ENCODE data around the gene TXNDC2. TPM values are rescaled to one million over a fixed set of nuclear protein-coding genes. Genes with fewer than 3 reads are reported as not detected.
"Not testable (repeated sequence)": the region's sequence is repeated elsewhere in the genome, so short reads cannot be mapped to it uniquely, and the experiment has no call there.

The TXNDC2 gene
- polyA plus RNA-seq, 3 donors = 0.10 to 0.36 TPM; not detected in 1

- intact Hi-C loops (cut with micrococcal nuclease) = loop anchor here in 1 of 2 donors (10.0 kb wide), 1 partner anchor 49 kb away; no protein-coding TSS in a partner anchor
- Histone ChIP-seq H2AFZ (ENCODE audit: insufficient read depth, low read depth, low read length, poor library complexity, severe bottlenecking) (no peak overlapping the region), H3K4me1 (ENCODE audit: control insufficient read depth in 1 of 2, insufficient read depth in 2 of 2, low read length in 2 of 2) (peaks cover 22 to 24% of the 10 kb centered on the region in 2 donors), H3K27me3 (ENCODE audit: control insufficient read depth in 2 of 2, insufficient read depth in 2 of 2, low read length in 2 of 2) (no peaks in the 10 kb centered on the region), H3K27ac (ENCODE audit: low read depth in 1 of 2, low read length in 2 of 2) (peak overlapping the region; percentile 52 to 72), H3K4me3 (replicated peaks in 1 of 3; ENCODE audit: low read depth in 2 of 3, low read length in 3 of 3) (no peak overlapping the region), H3K9ac (ENCODE audit: insufficient read depth, low read length, poor library complexity, severe bottlenecking) (no peak overlapping the region), H3K9me3 (replicated peaks in 1 of 2; ENCODE audit: control insufficient read depth in 1 of 2, insufficient read depth in 1 of 2, low read length in 2 of 2) (no peaks in the 10 kb centered on the region), H3K36me3 (replicated peaks in 1 of 2; ENCODE audit: control insufficient read depth in 1 of 2, insufficient read depth in 2 of 2, low read length in 2 of 2) (peaks cover 27 to 49% of the 10 kb centered on the region in 2 donors), H3K79me2 (ENCODE audit: insufficient read depth, low read length) (peaks cover 16% of the 10 kb centered on the region), H3K4me2 (replicated peaks; ENCODE audit: extremely low read depth, low read length, poor library complexity, severe bottlenecking) (no peak overlapping the region), H4K20me1 (ENCODE audit: insufficient read depth, low read length) (peaks cover 17% of the 10 kb centered on the region)
- no peak for DNase-seq
- Mint-ChIP-seq H3K4me1 (peaks cover 32% of the 10 kb centered on the region), H3K36me3 (peaks cover 41 to 45% of the 10 kb centered on the region in 2 donors), H3K27me3 (ENCODE audit: low read depth in 3 of 3) (peaks cover 0 to 2% (median 0%) of the 10 kb centered on the region in 3 donors), H3K27ac (peak overlapping the region; percentile 78 to 87 (median 83)), H3K9me3 (peaks cover 0 to 4% (median 0%) of the 10 kb centered on the region in 7 donors), H3K4me3 (no peak overlapping the region)
- 100% methylated on average over 1 of the region's 9 CpGs for WGBS (ENCODE audit: insufficient coverage)
- no peak for TF ChIP-seq CTCF (IDR thresholded peaks at IDR 0.05)
Measured at GRCh38 chr18:9855681-9856080, 30.1 kb upstream of the TXNDC2 start.

GRCh38 chr18:9856092-9856491, 29.7 kb upstream of the TXNDC2 start:
- H3K27me3 ChIP-seq (ENCODE audit: control insufficient read depth in 2 of 2, insufficient read depth in 2 of 2, low read length in 2 of 2) = no peaks in the 10 kb centered on the region
- peak overlapping the region; percentile 46 to 87 (median 83) for H3K27ac Mint-ChIP-seq
- H3K27ac ChIP-seq (ENCODE audit: low read depth in 1 of 2, low read length in 2 of 2) = peak overlapping the region in 1 of 2 donors; percentile 72
- intact Hi-C loops (cut with micrococcal nuclease) = loop anchor here in 1 of 2 donors (10.0 kb wide), 1 partner anchor 49 kb away; no protein-coding TSS in a partner anchor
- H3K4me1 Mint-ChIP-seq = peaks cover 28% of the 10 kb centered on the region
- no CpG with 5 or more reads among the region's 3 CpGs for WGBS (ENCODE audit: insufficient coverage)
- H4K20me1 ChIP-seq (ENCODE audit: insufficient read depth, low read length) = peaks cover 20% of the 10 kb centered on the region
- TF ChIP-seq CTCF (IDR thresholded peaks at IDR 0.05) = no peak
- H3K36me3 ChIP-seq (replicated peaks in 1 of 2; ENCODE audit: control insufficient read depth in 1 of 2, insufficient read depth in 2 of 2, low read length in 2 of 2) = peaks cover 31 to 53% of the 10 kb centered on the region in 2 donors
- H3K27me3 Mint-ChIP-seq (ENCODE audit: low read depth in 3 of 3) = peaks cover 0 to 2% (median 0%) of the 10 kb centered on the region in 3 donors
- peaks cover 16% of the 10 kb centered on the region for H3K79me2 ChIP-seq (ENCODE audit: insufficient read depth, low read length)
- no peak overlapping the region for H3K4me3 ChIP-seq (replicated peaks in 1 of 3; ENCODE audit: low read depth in 2 of 3, low read length in 3 of 3)
- no peak overlapping the region for H3K9ac ChIP-seq (ENCODE audit: insufficient read depth, low read length, poor library complexity, severe bottlenecking)
- no peak overlapping the region for H3K4me2 ChIP-seq (replicated peaks; ENCODE audit: extremely low read depth, low read length, poor library complexity, severe bottlenecking)
- peaks cover 0 to 4% (median 0%) of the 10 kb centered on the region in 7 donors for H3K9me3 Mint-ChIP-seq
- H3K4me1 ChIP-seq (ENCODE audit: control insufficient read depth in 1 of 2, insufficient read depth in 2 of 2, low read length in 2 of 2) = peaks cover 18 to 20% of the 10 kb centered on the region in 2 donors
- no peaks in the 10 kb centered on the region for H3K9me3 ChIP-seq (replicated peaks in 1 of 2; ENCODE audit: control insufficient read depth in 1 of 2, insufficient read depth in 1 of 2, low read length in 2 of 2)
- peak; percentile 61 to 70 (median 65) for DNase-seq
- peaks cover 45 to 49% of the 10 kb centered on the region in 2 donors for H3K36me3 Mint-ChIP-seq
- H3K4me3 Mint-ChIP-seq = peak overlapping the region in 1 of 2 donors; percentile 39
- H2AFZ ChIP-seq (ENCODE audit: insufficient read depth, low read depth, low read length, poor library complexity, severe bottlenecking) = no peak overlapping the region

GRCh38 chr18:9857479-9857998, 28.2 kb upstream of the TXNDC2 start:
- peaks cover 23% of the 10 kb centered on the region for H4K20me1 ChIP-seq (ENCODE audit: insufficient read depth, low read length)
- DNase-seq; H3K9me3 ChIP-seq (replicated peaks in 1 of 2; ENCODE audit: control insufficient read depth in 1 of 2, insufficient read depth in 1 of 2, low read length in 2 of 2); H3K27ac ChIP-seq (ENCODE audit: low read depth in 1 of 2, low read length in 2 of 2); H3K27me3 Mint-ChIP-seq (ENCODE audit: low read depth in 3 of 3); H3K4me3 Mint-ChIP-seq; H3K9ac ChIP-seq (ENCODE audit: insufficient read depth, low read length, poor library complexity, severe bottlenecking); H2AFZ ChIP-seq (ENCODE audit: insufficient read depth, low read depth, low read length, poor library complexity, severe bottlenecking); H3K4me3 ChIP-seq (replicated peaks in 1 of 3; ENCODE audit: low read depth in 2 of 3, low read length in 3 of 3); H3K4me2 ChIP-seq (replicated peaks; ENCODE audit: extremely low read depth, low read length, poor library complexity, severe bottlenecking); H3K9me3 Mint-ChIP-seq; H3K27ac Mint-ChIP-seq; H3K27me3 ChIP-seq (ENCODE audit: control insufficient read depth in 2 of 2, insufficient read depth in 2 of 2, low read length in 2 of 2): not testable (repeated sequence)
- peaks cover 12% of the 10 kb centered on the region for H3K79me2 ChIP-seq (ENCODE audit: insufficient read depth, low read length)
- Mint-ChIP-seq H3K4me1 (peaks cover 21% of the 10 kb centered on the region), H3K36me3 (peaks cover 55 to 61% of the 10 kb centered on the region in 2 donors)
- WGBS (ENCODE audit: insufficient coverage) = no CpG with 5 or more reads among the region's 4 CpGs
- peaks cover 14 to 15% of the 10 kb centered on the region in 2 donors for H3K4me1 ChIP-seq (ENCODE audit: control insufficient read depth in 1 of 2, insufficient read depth in 2 of 2, low read length in 2 of 2)
- intact Hi-C loops (cut with micrococcal nuclease) = loop anchor here in 1 of 2 donors (10.0 kb wide), 1 partner anchor 47 kb away; no protein-coding TSS in a partner anchor
- peaks cover 43 to 67% of the 10 kb centered on the region in 2 donors for H3K36me3 ChIP-seq (replicated peaks in 1 of 2; ENCODE audit: control insufficient read depth in 1 of 2, insufficient read depth in 2 of 2, low read length in 2 of 2)
